ENCODE data around the gene PXYLP1.
A peak's percentile ranks its signal among the peaks of the same experiment; 100 is the strongest.
"Not testable (repeated sequence)": the region's sequence is repeated elsewhere in the genome, so short reads cannot be mapped to it uniquely, and the experiment has no call there.

The PXYLP1 gene

DNA sequence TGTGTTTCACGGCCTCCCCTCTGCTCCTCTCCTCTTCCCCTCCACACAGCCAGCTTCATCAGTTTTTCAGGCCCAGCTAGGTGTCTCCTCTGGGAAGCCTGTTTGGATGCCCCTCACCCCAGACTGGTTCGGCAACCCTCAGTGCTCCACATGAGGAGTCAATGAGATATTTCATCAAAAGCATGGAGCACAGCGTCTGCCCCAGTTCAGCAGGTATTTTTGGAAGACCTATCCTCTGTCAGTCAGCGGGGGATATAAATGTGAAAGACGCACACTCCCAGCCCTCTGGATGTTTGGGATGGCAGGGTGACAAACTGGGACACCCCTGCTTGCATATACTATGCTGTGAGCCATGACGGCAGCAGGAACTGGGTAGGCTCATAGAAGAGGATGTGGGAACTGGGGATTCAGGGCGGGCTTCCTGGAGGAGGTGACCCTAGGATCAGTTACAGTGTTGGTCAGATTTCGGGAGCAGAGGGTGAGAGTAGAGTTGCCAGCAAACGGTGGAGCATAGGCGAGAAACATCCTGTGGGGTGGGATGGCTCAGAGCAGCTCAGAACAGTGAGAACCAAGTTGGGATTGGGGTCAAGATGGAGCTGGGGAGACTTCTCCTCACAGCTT, 42.9 kb downstream of the PXYLP1 start:
- DNase-seq: no peak

DNA sequence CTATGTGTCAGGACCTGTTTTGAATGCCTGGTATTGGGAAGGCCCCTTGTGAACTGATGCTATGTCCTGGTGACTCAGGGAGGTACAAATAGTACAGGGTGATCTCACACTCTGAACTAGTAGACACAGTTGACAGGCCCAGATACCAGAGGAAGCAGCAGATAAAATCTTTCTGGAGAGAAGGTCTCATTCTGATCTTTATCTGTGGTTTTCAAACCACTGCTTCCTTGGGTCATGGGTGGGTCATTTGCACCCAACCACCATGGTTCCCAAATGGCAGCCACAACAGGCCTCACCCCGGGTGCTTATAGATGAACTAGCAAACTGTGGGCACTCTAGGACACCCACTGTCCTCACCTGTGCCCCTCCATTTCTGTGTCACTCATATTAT, 43.4 kb downstream of the PXYLP1 start:
- peak; percentile 50 for DNase-seq

DNA sequence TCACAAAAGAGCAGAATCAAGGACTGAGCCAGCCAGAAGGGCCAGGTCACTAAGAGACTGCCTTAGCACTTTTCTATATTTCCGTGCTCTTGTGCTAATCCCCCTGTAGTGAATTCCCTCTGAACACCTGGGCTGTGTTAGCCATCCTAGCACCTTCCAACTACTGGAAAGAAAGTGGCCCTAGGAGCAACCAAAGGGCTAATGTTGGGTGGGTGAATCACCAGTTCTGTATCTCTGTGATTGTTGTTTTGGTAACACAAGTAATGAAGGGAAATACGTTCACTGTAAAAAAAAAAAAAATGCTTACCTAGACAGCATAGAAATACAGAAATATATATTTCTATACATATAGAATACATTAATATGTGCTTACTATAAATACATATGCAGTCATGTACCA, 43.9 kb downstream of the PXYLP1 start:
- no peak for DNase-seq

DNA sequence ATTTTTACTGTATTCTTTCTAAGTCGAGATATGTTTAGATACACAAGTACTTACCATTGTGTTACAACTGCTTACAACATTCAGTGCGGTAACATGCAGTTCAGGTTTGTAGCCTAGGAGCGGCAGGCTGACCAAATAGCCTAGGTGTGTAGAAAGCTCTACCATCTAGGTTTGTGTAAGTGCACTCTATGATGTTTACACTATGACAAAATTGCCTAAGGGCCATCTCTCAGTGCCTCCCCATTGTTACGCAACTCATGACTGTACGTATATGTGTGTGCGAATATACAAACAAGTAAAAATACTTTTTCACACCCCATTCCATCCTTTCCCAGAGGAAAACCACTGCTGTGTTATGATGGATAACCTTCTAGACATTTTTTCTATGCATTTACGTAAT, 44.3 kb downstream of the PXYLP1 start:
- no peak for DNase-seq

DNA sequence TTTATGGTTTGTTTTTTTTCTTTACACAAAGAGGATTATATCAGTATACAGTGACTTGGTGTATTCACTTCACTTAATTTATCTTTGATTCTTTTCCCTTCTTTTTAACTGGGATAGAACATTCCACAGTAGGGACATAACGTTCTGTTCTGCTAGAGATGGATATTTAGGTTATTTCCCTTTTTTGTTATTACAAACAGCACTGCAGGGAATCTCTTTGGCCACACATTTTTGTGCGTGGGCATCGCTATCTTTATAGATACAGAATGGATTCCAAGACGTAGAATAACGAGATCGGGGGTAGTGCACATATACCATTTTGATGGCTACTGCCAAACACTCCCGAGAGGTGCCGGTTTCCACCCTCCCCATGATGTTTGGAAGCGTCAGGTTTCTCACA, 44.8 kb downstream of the PXYLP1 start:
- no peak for DNase-seq

DNA sequence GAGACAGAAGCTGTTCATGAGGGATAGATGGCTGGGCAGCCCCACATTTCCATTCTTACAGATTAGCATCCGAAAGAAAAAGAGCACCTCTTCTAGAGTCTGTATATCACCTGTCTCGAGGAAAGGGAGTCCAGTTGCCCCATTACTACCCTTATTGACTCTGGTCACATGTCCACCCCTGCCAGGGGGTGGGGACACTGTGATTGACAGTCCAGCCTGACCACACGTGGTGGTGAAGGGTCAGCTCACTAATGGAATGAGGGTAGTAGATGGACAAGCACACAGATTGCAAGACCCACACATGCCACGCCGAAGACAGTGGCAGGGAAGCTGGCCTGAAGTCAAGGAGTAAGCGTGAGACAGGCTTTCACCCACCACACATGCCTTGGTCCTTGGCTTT, 45.8 kb downstream of the PXYLP1 start:
- no peak for DNase-seq

DNA sequence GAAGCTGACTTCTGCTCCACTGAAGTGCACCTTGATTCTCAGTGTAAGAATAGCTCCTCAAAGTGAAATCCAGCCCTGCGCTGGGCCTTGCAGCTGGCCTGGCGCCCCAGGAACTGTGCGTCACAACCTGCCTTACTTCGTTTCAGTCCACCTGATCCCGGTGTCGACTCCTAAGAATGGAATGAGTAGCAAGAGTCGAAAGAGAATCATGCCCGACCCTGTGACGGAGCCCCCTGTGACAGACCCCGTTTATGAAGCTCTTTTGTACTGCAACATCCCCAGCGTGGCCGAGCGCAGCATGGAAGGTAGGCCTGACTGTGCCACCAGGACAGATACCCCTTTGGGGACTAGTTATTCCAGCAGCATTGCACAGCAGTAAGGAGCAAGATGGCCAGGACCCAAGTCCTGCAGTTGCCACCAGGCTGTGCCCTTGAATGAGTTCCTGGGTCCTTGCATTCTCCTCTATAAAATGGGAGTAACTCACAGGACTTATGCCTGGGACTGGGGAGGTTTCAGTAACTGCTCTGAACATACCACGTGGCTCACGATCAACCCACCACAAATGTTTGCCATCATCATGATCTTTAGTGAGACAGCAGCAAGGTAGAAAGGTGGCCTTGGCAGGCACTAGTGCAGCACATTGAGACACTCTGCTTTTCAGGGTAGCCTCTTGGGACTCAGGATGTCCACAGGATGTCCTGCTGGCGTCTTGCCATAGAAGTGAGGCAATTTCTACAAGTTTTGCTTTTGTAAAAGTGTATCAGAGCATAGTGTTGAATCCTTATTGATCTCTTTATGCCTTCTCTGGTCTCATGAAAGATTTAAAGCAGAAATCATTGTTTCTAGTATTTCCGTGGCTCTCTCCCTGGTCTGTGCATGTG, 46.8 kb downstream of the PXYLP1 start:
- no peak for DNase-seq

DNA sequence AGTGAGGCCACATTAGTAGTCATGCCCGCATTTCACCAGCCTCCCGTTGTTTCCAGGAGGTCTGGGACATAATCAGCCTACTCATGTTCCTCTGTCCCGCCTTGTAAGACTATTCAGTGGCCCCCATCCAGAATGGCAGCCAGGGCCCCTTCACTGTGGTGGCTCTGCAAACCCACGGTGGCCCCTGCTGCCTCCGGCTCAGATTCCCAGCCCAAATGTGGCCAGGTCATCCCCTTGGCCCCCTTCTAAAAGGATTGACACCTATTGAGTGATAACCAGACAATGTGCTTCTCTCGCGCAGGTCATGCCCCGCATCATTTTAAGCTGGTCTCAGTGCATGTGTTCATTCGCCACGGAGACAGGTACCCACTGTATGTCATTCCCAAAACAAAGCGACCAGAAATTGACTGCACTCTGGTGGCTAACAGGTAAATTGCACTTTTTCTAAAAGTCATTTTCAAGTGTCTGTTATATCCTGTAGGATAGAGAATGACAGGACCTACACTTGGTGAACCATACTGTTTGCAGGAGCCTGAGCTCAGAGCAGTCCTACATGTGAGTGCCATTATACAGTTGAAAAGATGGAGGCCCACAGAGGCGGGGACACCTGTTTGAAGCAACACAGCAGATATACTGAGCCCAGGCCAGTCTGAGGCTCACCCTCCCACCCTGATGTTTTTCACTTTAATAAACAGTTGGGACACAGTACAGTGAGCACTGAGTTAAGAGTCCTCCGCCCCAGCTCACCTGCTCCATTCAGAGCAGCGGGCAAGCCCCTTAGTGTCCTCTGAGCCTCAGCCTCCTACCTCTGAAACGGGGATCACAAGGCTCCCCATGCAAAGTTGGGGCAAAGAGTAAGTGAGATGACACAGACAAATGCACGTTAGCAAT, 47.7 kb downstream of the PXYLP1 start:
- peak; percentile 55 for DNase-seq

DNA sequence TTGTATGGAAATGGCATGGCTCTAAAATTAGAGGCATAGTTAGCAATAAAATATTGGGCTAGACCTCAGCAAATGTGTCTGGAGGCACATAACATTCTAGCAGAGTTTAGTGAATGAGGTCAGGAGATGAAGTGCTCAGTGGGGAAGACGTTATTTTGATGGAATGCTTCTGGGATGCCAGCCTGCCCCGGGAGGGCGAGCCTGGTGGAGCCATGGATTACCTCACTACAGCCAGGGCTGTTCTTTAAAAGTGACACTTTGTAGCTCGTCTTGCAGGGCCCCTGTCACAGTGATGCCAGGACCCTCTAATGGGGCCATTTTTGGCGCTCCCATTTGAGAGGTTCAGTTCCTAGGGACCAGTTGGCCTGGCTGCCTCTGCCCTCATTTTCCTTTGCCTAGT, 48.5 kb downstream of the PXYLP1 start:
- no peak for DNase-seq

DNA sequence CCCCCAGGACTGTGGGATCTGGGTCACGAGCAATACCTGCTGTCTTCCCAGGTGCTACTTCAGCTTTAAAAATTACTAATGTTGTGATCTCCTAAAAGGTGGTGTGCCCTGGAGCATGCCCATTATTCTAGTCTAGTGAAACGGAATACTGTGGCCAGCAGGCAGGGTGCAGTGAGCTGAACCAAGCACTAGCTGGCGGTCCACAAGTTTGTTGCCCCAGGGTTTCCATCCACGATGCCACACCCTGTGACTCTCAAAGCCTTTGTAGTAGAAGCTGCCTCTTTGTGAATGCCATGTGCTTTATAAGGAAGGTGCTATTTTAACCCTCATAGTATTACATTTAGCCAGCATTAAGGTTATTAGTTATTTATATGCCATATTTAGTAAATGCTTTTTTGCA, 49.1 kb downstream of the PXYLP1 start:
- no peak for DNase-seq

DNA sequence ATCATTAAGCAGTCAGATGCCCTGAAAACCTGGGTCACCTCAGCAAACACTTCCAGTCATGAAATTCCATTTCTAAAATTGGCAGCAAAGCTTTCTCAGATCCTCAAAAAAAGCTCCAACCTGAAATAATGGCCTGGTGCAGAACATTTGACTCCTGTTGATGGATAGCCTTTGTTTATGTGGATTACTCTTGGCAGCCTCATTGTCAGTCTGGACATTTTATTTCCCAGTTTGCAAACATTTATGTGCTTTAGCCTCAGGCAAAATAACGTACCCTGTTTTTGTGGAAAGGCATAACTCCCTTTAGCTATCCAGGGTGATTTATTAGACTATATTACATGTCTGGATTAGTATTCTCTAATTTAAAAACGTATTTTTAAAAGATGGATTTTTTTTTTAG, 53.9 kb downstream of the PXYLP1 start:
- DNase-seq: no peak

DNA sequence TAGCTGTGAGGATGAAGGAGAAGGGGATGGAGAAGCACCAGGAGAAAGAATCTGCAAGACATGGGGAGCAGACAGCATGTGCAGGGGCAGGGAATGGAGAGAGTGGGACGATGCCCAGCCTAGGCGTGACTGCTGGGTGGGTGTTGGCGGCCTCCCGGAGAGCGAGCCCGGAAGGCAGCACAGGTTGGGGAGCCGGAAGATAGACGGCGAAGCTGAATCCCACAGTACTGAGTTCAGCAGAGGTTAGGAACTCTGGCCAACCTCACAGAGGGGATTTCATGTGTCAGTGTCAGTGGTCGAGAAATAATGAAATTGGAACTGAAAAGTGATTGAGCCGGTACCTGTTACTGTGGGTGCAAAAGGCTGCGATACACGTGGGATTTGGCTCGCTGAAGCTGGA, 55.2 kb downstream of the PXYLP1 start:
- DNase-seq: no peak

DNA sequence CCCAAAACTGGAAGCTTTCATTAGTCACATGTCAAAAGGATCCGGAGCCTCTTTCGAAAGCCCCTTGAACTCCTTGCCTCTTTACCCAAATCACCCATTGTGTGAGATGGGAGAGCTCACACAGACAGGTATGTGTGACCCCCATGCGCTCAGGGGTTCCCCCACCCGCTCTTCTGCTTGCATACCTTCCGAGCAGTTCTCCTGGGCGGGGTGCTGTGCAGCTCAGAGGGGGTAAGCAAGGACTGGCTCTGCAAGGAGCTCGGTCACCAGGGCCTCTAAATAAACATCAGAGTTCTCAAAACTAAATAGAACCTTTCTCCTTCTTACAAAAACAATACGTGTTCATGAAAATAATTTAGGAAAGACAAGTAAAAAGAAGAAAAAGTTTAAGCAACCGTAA, 55.7 kb downstream of the PXYLP1 start:
- no peak for DNase-seq

DNA sequence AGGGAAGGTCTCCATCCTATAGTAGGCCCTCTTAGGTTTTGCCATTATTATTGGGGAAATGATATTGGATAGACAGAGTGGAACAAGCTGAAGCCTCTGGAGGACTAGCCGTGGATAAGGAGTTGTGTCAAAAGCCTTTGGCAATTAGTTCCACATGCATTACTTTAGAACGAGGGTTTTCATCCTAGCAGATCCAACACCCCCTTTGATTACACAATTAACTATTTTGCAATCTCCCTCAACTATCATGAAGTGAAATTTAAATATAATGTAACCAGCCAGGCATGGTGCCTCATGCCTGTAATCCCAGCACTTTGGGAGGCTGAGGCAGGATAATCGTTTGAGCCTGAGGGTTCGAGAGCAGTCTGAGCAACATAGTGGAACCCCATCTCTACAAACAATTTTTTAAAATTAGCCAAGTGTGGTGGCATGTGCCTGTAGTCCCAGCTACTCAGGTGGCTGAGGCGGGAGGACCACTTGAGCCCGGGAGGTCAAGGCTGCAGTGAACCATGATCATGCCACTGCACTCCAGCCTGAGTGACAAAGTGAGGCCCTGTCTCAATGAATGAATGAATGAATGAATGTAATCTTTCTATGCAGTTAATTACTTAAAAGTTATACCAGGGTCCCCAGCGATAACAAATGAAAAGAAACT, 56.8 kb downstream of the PXYLP1 start:
- no peak for DNase-seq

DNA sequence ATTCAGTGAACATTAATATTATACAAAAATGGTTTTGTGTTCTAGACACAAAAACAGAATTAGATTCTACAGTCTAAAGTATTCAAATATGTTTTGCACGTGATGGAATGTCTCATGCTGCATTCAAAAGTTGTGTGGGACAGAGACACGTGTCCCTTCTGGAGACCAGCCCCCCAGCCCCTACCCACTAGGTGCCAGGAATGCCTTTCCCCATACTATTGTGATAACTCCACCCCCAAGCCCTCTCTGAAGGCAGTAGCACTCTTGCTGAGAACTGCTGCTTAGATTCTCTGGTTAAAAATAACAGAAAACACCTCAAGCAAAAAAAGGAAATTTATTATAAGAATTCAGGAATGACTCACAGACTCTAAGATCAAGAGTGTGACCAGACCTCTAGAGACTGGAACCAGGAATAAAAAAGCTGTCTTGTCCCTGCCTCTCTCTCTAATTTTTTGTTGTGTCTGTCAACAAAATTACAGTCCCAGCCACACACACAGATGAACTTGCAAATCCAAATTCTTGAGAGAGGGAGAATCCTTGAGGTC, 57.7 kb downstream of the PXYLP1 start:
- DNase-seq: no peak

DNA sequence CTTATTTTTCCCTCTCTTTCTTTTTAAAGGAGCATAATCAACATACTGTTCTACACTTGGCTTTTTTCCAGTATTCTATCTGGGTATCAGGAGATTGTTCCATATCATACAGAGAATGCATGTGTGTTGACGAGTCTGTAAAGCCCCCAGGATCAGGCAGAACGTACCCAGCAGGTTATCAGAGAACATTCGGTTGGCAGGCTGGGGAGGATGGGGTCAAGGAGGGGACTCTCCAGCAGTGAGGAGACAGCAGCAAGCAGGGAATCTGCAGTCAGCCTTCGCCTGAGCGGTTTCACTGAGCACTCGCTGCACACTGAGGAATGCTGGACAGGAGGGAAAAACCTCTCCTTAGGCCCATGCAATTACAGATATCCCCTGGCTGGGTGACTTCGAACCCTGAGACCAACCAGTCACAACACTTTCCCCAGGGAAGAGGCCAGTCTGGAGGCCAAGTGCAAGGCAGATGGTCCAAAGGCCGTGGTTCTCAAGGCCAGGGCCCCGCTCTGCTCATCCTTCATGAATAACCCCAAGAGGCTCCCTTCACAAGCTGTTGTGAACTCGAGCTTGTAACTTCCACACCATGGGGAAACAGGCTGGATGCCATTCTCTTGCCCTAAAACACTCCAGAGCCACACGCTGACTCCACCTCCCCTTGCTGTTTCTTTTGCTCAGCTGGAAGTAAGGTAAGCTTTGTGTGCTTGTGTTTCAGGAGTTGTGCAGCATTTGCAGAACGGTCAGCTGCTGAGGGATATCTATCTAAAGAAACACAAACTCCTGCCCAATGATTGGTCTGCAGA, 60.1 kb downstream of the PXYLP1 start:
- no peak for DNase-seq

DNA sequence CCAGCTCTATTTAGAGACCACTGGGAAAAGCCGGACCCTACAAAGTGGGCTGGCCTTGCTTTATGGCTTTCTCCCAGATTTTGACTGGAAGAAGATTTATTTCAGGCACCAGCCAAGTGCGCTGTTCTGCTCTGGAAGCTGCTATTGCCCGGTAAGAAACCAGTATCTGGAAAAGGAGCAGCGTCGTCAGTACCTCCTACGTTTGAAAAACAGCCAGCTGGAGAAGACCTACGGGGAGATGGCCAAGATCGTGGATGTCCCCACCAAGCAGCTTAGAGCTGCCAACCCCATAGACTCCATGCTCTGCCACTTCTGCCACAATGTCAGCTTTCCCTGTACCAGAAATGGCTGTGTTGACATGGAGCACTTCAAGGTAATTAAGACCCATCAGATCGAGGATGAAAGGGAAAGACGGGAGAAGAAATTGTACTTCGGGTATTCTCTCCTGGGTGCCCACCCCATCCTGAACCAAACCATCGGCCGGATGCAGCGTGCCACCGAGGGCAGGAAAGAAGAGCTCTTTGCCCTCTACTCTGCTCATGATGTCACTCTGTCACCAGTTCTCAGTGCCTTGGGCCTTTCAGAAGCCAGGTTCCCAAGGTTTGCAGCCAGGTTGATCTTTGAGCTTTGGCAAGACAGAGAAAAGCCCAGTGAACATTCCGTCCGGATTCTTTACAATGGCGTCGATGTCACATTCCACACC, 60.9 kb downstream of the PXYLP1 start:
- no peak for DNase-seq

DNA sequence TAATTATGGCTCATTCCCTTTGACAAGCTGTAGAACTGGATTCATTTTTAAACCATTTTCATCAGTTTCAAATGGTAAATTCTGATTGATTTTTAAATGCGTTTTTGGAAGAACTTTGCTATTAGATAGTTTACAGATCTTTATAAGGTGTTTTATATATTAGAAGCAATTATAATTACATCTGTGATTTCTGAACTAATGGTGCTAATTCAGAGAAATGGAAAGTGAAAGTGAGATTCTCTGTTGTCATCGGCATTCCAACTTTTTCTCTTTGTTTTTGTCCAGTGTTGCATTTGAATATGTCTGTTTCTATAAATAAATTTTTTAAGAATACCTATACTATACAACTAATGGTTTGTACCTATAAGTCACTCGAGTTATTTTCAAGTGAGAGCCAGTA, 62.7 kb downstream of the PXYLP1 start:
- no peak for DNase-seq

DNA sequence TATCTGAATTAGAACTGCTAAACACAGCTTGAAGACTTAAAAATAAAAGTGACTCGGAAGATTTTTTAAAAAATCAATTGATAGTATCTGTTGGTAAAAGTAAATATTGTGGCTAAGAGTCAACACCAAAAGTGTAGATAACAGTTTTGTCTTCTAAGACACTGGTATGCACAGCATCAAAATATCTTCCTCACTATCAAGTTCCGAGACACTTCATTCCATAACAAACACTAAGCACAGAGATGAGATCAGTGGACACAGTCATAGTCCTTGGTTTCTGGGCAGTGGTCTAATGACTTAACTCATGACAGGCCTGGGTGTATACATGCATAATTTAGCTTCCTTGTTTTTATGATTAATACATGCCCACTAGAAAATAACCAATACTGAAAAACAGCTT, 63.2 kb downstream of the PXYLP1 start:
- no peak for DNase-seq

DNA sequence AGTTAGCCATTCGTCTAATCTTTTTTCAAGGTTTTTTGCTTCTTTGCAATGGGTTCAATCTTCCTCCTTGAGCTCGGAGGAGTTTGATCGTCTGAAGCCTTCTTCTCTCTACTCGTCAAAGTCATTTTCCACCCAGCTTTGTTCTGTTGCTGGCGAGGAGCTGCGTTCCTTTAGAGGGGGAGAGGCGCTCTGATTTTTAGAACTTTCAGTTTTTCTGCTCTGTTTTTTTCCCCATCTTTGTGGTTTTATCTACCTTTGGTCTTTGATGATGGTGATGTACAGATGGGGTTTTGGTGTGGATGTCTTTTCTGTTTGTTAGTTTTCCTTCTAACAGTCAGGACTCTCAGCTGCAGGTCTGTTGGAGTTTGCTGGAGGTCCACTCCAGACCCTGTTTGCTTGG, 68.8 kb downstream of the PXYLP1 start:
- DNase-seq: not testable (repeated sequence)
